IMR-90 (cell line): ENCODE results near the gene ERCC1. TPM values are rescaled to one million over a fixed set of nuclear protein-coding genes. Genes with fewer than 3 reads are reported as not detected.
A peak's percentile ranks its signal among the peaks of the same experiment; 100 is the strongest.

Experiments used
- ATAC-seq: fragments of 200-7000 bp; cut with Tn5 transposase; 2 replicates; pipeline ENCODE4 v1.9.1; 2020; ENCODE audit warnings: low read depth, mild to moderate bottlenecking, moderate library complexity
- BruUV-seq: library from RNA; stranded (reverse); fragments of 400-500 nt; replicated peaks from 2 replicates; lab custom pipeline; 2021; lab: Mats Ljungman, UMichigan
- CTCF ChIA-PET: fragments of 300-600 bp; formaldehyde crosslinking; extraction: SDS; loops from one replicate; lab custom pipeline; 2021; ENCODE audit warnings: antibody characterized with exemption; lab: Yijun Ruan, JAX
- POLR2A ChIA-PET: fragments of 300-600 bp; sonication (Branson Sonifier 250); formaldehyde crosslinking; loops from one replicate; lab custom pipeline; 2022; ENCODE audit warnings: antibody characterized with exemption; ENCODE audit not compliant: unreplicated experiment; lab: Charles Lee
- DNase-seq: peaks from one replicate; pipeline ENCODE4 v3.0.0; 2013
- H2AFZ ChIP-seq: replicated peaks from 2 replicates; pipeline ENCODE3; 2013; ENCODE audit warnings: low read length, mild to moderate bottlenecking; ENCODE audit not compliant: poor library complexity
- H2AK5ac ChIP-seq: 2 replicates; pipeline ENCODE4 v1.6.1; 2013; ENCODE audit warnings: low read depth, low read length, inconsistent platforms
- H2AK9ac ChIP-seq: replicated peaks from 2 replicates; pipeline ENCODE3; 2013; ENCODE audit warnings: mild to moderate bottlenecking, low read depth, low read length, moderate library complexity; ENCODE audit not compliant: poor library complexity
- H2BK120ac ChIP-seq: 2 replicates; pipeline ENCODE4 v1.6.1; 2013; ENCODE audit warnings: low read depth, low read length, inconsistent platforms
- H2BK15ac ChIP-seq: 3 replicates; pipeline ENCODE4 v1.6.1; 2013; ENCODE audit warnings: low read depth, low read length, inconsistent platforms
- H2BK20ac ChIP-seq: 2 replicates; pipeline ENCODE4 v1.6.1; 2013; ENCODE audit warnings: low read depth, mild to moderate bottlenecking, inconsistent platforms, low read length, moderate library complexity
- H2BK5ac ChIP-seq: 2 replicates; pipeline ENCODE4 v1.6.1; 2013; ENCODE audit warnings: mild to moderate bottlenecking, low read depth, low read length, inconsistent platforms; ENCODE audit not compliant: poor library complexity, severe bottlenecking
- H3K14ac ChIP-seq: replicated peaks from 2 replicates; pipeline ENCODE4 v1.6.1; 2013; ENCODE audit warnings: low read depth, low read length, inconsistent platforms
- H3K18ac ChIP-seq: 2 replicates; pipeline ENCODE4 v1.6.1; 2013; ENCODE audit warnings: low read depth, low read length, control low read depth
- H3K23ac ChIP-seq: 2 replicates; pipeline ENCODE4 v1.6.1; 2013; ENCODE audit warnings: low read depth, low read length, inconsistent platforms
- H3K27ac ChIP-seq: 2 replicates; pipeline ENCODE4 v1.5.1; 2013; ENCODE audit warnings: mild to moderate bottlenecking, control low read depth, low read length; ENCODE audit not compliant: insufficient read depth
- H3K27me3 ChIP-seq: 2 replicates; pipeline ENCODE4 v1.6.1; 2013; ENCODE audit warnings: low read length; ENCODE audit not compliant: control insufficient read depth, insufficient read depth
- H3K36me3 ChIP-seq: 2 replicates; pipeline ENCODE4 v1.6.1; 2013; ENCODE audit warnings: low read length, mixed read lengths; ENCODE audit not compliant: control insufficient read depth, insufficient read depth
- H3K4ac ChIP-seq: 2 replicates; pipeline ENCODE4 v1.6.1; 2013; ENCODE audit warnings: low read depth, low read length, inconsistent platforms
- H3K4me1 ChIP-seq: 2 replicates; pipeline ENCODE4 v1.6.1; 2013; ENCODE audit warnings: low read length, mixed read lengths; ENCODE audit not compliant: control insufficient read depth, insufficient read depth
- H3K4me2 ChIP-seq: 2 replicates; pipeline ENCODE4 v1.6.1; 2013; ENCODE audit warnings: low read depth, mild to moderate bottlenecking, control low read depth, low read length, moderate library complexity
- H3K4me3 ChIP-seq: 2 replicates; pipeline ENCODE4 v1.5.1; 2013; ENCODE audit warnings: low read depth, mild to moderate bottlenecking, control low read depth, low read length, moderate library complexity; ENCODE audit not compliant: insufficient read depth
- H3K56ac ChIP-seq: 2 replicates; pipeline ENCODE4 v1.6.1; 2013; ENCODE audit warnings: low read length, inconsistent platforms; ENCODE audit not compliant: insufficient read depth; ENCODE audit errors: extremely low read depth
- H3K79me1 ChIP-seq, 2 experiments: 2 replicates each; pipeline ENCODE4 v1.6.1; 2013; ENCODE audit warnings: low read length in 2 of 2, inconsistent platforms in 1 of 2, low read depth in 1 of 2
- H3K9ac ChIP-seq: 2 replicates; pipeline ENCODE4 v1.6.1; 2013; ENCODE audit warnings: low read depth, low read length, control low read depth
- H3K9me1 ChIP-seq: 2 replicates; pipeline ENCODE4 v1.6.1; 2013; ENCODE audit warnings: low read length, inconsistent platforms; ENCODE audit not compliant: insufficient read depth
- H3K9me3 ChIP-seq: 2 replicates; pipeline ENCODE4 v1.6.1; 2013; ENCODE audit warnings: low read length; ENCODE audit not compliant: control insufficient read depth, insufficient read depth
- H4K20me1 ChIP-seq: 2 replicates; pipeline ENCODE4 v1.6.1; 2013; ENCODE audit warnings: low read length, inconsistent platforms; ENCODE audit not compliant: insufficient read depth
- H4K5ac ChIP-seq: 2 replicates; pipeline ENCODE4 v1.6.1; 2013; ENCODE audit warnings: mild to moderate bottlenecking, low read depth, low read length, control low read depth
- H4K8ac ChIP-seq, 2 experiments: 2 replicates each; pipeline ENCODE4 v1.6.1; 2013; ENCODE audit warnings: low read depth in 2 of 2, low read length in 2 of 2, control low read depth in 1 of 2, inconsistent platforms in 1 of 2
- H4K91ac ChIP-seq: 2 replicates; pipeline ENCODE4 v1.6.1; 2013; ENCODE audit warnings: low read depth, low read length, inconsistent platforms; ENCODE audit not compliant: insufficient read depth
- ELK1 ChIP-seq: fragments of 150-350 bp; IDR thresholded peaks from 2 replicates; pipeline ENCODE4 v1.6.1; 2016; ENCODE audit warnings: low read depth, mild to moderate bottlenecking, low read length, moderate library complexity, borderline replicate concordance
- FOS ChIP-seq: fragments of 150-350 bp; IDR thresholded peaks from 2 replicates; pipeline ENCODE4 v1.6.1; 2016; ENCODE audit warnings: low read depth, low read length
- MAZ ChIP-seq: IDR thresholded peaks from 2 replicates; pipeline ENCODE4 v1.6.1; 2012; ENCODE audit warnings: low read depth, mild to moderate bottlenecking, low read length, improper control_type of control experiment, moderate library complexity, borderline replicate concordance
- MXI1 ChIP-seq: IDR thresholded peaks from 2 replicates; pipeline ENCODE4 v1.6.1; 2012; ENCODE audit warnings: low read depth, mild to moderate bottlenecking, low read length, moderate library complexity, borderline replicate concordance
- NFE2L2 ChIP-seq: fragments of 150-350 bp; IDR thresholded peaks from 2 replicates; pipeline ENCODE4 v1.6.1; 2016; ENCODE audit warnings: low read depth, mild to moderate bottlenecking, low read length
- WGBS, 2 experiments: methylation state at CpG; one replicate each; pipeline versions ENCODE4 v1.1.5 to v1.1.7; 2013; ENCODE audit warnings: missing lambda C conversion rate in 2 of 2; ENCODE audit not compliant: insufficient read length in 1 of 2; ENCODE audit errors: extremely low coverage in 2 of 2; 5-methylcytosine and 5-hydroxymethylcytosine counted together
- dilution Hi-C: fragments of 300-500 bp; cut with HindIII; formaldehyde crosslinking; loops from one replicate; pipeline ENCODE4 v1.14.3; 2018; ENCODE audit warnings: low sequenced_read_pairs; ENCODE audit not compliant: unreplicated experiment
- in situ Hi-C: fragments of 300-500 bp; cut with MboI; formaldehyde crosslinking; loops from 3 replicates; pipeline ENCODE4 v1.14.3; 2019; ENCODE audit warnings: low sequenced_read_pairs, inconsistent platforms, mixed read lengths
- intact Hi-C: fragments of 100-400 bp; cut with micrococcal nuclease; formaldehyde crosslinking; loops from 2 replicates; pipeline ENCODE4 v1.10.0; 2022
- polyA plus RNA-seq, 3 experiments: library from polyadenylated mRNA; depleted of rRNA; stranded (reverse); fragments of >200 nt; gene quantifications; 2 replicates each; pipeline ENCODE4 v1.2.3, GENCODE V29; 2012; ENCODE audit warnings: low replicate concordance in 1 of 3
- total RNA-seq: library from RNA; depleted of rRNA; stranded (reverse); fragments of >200 nt; gene quantifications from 2 replicates; pipeline ENCODE4 v1.2.3, GENCODE V29; 2012
- TF ChIP-seq, protein P1 (sequence below): conservative IDR thresholded peaks from 2 replicates; pipeline ENCODE4 v1.5.1; 2012; ENCODE audit warnings: mild to moderate bottlenecking, low read depth, low read length, improper control_type of control experiment

The ERCC1 gene
- total and polyA plus RNA-seq, 2 of the 4 experiments (the other 2 are of a cell fraction): 84.2 to 132 TPM

DNA sequence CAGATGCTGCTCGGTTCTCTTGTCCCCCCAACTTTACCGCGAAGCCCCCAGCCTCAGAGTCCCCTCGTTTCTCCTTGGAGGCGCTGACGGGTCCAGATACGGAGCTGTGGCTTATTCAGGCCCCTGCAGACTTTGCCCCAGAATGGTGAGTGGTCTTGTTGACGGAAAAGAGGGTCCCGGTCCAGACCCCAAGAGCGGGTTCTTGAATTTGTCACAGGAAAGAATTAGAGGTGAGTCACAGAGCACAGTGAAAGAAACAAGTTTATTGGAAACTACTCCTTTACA, 16.7 kb downstream of the ERCC1 start:
- dilution Hi-C loops: no loop called here
- Histone ChIP-seq H3K4me1 (peaks cover 5% of the 10 kb centered on the region), H3K9ac (peak overlapping the region; percentile 55), H3K4me3 (peak overlapping the region; percentile 89), H3K14ac (no peak overlapping the region), H3K27ac (peak overlapping the region; percentile 28; the same call in 1 of the 2 replicates), H2AK9ac (peak overlapping the region; percentile 92), H2AFZ (peak overlapping the region; percentile 92), H4K91ac (no peak overlapping the region), H4K20me1 (no peaks in the 10 kb centered on the region; the same call in 1 of the 2 replicates), H2BK15ac (no peak overlapping the region), H3K79me1 (peaks cover 10 to 57% of the 10 kb centered on the region in 2 experiments; a peak in 3 of 4 replicates), H2BK20ac (no peak overlapping the region), H4K8ac (no peak overlapping the region; a peak in 1 of 4 replicates), H3K23ac (peak overlapping the region; percentile 41; the same call in 1 of the 2 replicates), H3K27me3 (no peaks in the 10 kb centered on the region), H2AK5ac (no peak overlapping the region), H3K36me3 (peaks cover 2% of the 10 kb centered on the region), H3K9me1 (peaks cover 3% of the 10 kb centered on the region; the same call in 1 of the 2 replicates), H3K18ac (no peak overlapping the region), H3K56ac (0 out of 2 replicates have a peak overlapping the region, but pooled peaks have one; percentile 43), H3K4me2 (peak overlapping the region; percentile 82), H2BK5ac (no peak overlapping the region), H3K9me3 (no peaks in the 10 kb centered on the region), H2BK120ac (no peak overlapping the region), H3K4ac (no peak overlapping the region), H4K5ac (no peak overlapping the region)
- in situ Hi-C loops: no loop called here
- WGBS, 2 experiments: no CpG with 5 or more reads among the region's 10 CpGs
- no peak for ATAC-seq
- no peak for DNase-seq
- BruUV-seq: no TSS peak
- intact Hi-C loops: no loop called here
- ChIA-PET POLR2A (no interaction called here), CTCF (no interaction called here)
- TF ChIP-seq MXI1: no peak
- no peak for TF ChIP-seq ELK1
- no peak for TF ChIP-seq NFE2L2
- TF ChIP-seq, protein P1, sequence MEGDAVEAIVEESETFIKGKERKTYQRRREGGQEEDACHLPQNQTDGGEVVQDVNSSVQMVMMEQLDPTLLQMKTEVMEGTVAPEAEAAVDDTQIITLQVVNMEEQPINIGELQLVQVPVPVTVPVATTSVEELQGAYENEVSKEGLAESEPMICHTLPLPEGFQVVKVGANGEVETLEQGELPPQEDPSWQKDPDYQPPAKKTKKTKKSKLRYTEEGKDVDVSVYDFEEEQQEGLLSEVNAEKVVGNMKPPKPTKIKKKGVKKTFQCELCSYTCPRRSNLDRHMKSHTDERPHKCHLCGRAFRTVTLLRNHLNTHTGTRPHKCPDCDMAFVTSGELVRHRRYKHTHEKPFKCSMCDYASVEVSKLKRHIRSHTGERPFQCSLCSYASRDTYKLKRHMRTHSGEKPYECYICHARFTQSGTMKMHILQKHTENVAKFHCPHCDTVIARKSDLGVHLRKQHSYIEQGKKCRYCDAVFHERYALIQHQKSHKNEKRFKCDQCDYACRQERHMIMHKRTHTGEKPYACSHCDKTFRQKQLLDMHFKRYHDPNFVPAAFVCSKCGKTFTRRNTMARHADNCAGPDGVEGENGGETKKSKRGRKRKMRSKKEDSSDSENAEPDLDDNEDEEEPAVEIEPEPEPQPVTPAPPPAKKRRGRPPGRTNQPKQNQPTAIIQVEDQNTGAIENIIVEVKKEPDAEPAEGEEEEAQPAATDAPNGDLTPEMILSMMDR: no peak
- TF ChIP-seq MAZ: no peak
- TF ChIP-seq FOS: no peak
